Retinal pigment epithelial cell (primary cell): ENCODE results near the gene DNAH14.

Experiments
- DNase-seq: peaks from one replicate; pipeline ENCODE4 v3.0.0-alpha.2; 2010; ENCODE audit warnings: low read depth
- H3K4me3 ChIP-seq: 2 replicates; pipeline ENCODE4 v1.5.1; 2011; ENCODE audit warnings: mild to moderate bottlenecking, low read length, control low read depth, moderate library complexity
- CTCF ChIP-seq: conservative IDR thresholded peaks from 2 replicates; pipeline ENCODE4 v1.5.1; 2011; ENCODE audit warnings: low read depth, low read length, control low read depth, inconsistent platforms

Gene DNAH14

GRCh38 chr1:225424562-225425200 lies 495.2 kb downstream of the DNAH14 start:
- peak; percentile 80 for DNase-seq
- H3K4me3 ChIP-seq: peak overlapping the region; percentile 31
- TF ChIP-seq CTCF: no peak

- H3K4me3 ChIP-seq: peak overlapping the region; percentile 31
- TF ChIP-seq CTCF: no peak
- no peak for DNase-seq
These were observed 495.8 kb downstream of the DNAH14 start for GRCh38 chr1:225425201-225425786.

- TF ChIP-seq CTCF: no peak
- H3K4me3 ChIP-seq: peak overlapping the region; percentile 69
- DNase-seq: no peak
These were observed 497.1 kb downstream of the DNAH14 start for GRCh38 chr1:225426395-225427234.

GRCh38 chr1:225427235-225428067 lies 498.0 kb downstream of the DNAH14 start, which contains the start of gene LBR:
Gene LBR (minus strand): TSS chr1:225428038. CDS start chr1:225424075, 3,963 bp downstream.
- no peak for TF ChIP-seq CTCF
- H3K4me3 ChIP-seq: peak within 1 kb of the TSS; percentile 69
- DNase-seq: no peak

- peak; percentile 57 for DNase-seq
- TF ChIP-seq CTCF: no peak
- peak overlapping the region; percentile 69 for H3K4me3 ChIP-seq
These were observed 498.8 kb downstream of the DNAH14 start for GRCh38 chr1:225428068-225428880.

- DNase-seq: no peak
- TF ChIP-seq CTCF: no peak
These were observed 499.5 kb downstream of the DNAH14 start for GRCh38 chr1:225428881-225429455.

More at GRCh38 chr1:225428881-225429455, 499.5 kb downstream of the DNAH14 start:
- peak overlapping the region; percentile 69 for H3K4me3 ChIP-seq
